ENCODE results near the gene UBL7.

DNA sequence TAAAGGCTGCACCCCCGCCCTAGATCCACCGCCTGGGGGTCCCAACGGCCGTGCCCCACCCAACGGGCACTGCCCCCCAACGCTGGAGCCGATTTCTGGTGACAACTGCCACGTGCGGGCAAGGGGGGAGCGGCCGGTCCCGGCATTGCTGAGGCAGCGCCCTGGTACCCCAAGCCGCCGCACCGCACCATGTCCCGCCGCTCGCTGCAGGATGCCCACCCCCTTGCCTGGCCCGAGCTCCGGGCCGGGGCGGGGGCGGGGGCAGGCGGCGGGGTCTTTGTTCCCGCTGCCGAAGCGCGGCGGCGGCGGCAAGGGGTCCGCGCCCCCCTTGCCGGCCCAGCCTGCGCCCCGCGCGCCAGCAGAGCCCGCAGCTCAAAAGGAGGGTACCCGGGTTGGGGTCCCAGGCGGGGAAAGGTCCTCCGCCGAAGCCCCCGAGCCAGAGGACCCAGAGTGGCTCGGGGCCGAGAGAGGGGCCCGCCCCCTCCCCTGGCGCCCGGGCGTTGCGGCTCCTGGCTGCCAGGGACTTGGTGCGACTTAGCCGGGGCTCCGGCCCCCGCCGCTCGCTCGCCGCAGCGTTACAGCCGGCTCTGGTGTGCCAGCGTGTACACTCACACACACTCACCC, 27.9 kb downstream of the UBL7 start:
- TF ChIP-seq, protein P1, sequence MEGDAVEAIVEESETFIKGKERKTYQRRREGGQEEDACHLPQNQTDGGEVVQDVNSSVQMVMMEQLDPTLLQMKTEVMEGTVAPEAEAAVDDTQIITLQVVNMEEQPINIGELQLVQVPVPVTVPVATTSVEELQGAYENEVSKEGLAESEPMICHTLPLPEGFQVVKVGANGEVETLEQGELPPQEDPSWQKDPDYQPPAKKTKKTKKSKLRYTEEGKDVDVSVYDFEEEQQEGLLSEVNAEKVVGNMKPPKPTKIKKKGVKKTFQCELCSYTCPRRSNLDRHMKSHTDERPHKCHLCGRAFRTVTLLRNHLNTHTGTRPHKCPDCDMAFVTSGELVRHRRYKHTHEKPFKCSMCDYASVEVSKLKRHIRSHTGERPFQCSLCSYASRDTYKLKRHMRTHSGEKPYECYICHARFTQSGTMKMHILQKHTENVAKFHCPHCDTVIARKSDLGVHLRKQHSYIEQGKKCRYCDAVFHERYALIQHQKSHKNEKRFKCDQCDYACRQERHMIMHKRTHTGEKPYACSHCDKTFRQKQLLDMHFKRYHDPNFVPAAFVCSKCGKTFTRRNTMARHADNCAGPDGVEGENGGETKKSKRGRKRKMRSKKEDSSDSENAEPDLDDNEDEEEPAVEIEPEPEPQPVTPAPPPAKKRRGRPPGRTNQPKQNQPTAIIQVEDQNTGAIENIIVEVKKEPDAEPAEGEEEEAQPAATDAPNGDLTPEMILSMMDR (IDR thresholded peaks at IDR 0.05; ENCODE audit: insufficient read depth, low read length): no peak
- no peak for TF ChIP-seq POLR2AphosphoS5 (IDR thresholded peaks at IDR 0.05; ENCODE audit: low read depth)
